Measurements from ENCODE around the gene TERT. TPM values are rescaled to one million over a fixed set of nuclear protein-coding genes. Genes with fewer than 3 reads are reported as not detected.
"Not testable (repeated sequence)": the region's sequence is repeated elsewhere in the genome, so short reads cannot be mapped to it uniquely, and the experiment has no call there.

TERT gene
- total RNA-seq, 1 experiment from 2014 or later = 6.1 TPM

GRCh38 chr5:1230551-1230950, 64.3 kb downstream of the TERT start:
- Mint-ChIP-seq H3K36me3 (ENCODE audit: insufficient read depth, unreplicated experiment) (peaks cover 4% of the 10 kb centered on the region), H3K4me1 (ENCODE audit: low read depth, unreplicated experiment) (no peaks in the 10 kb centered on the region), H3K27ac (ENCODE audit: unreplicated experiment) (no peak overlapping the region), H3K4me3 (ENCODE audit: unreplicated experiment) (no peak overlapping the region), H3K27me3 (ENCODE audit: insufficient read depth, unreplicated experiment) (peaks cover 7% of the 10 kb centered on the region), H3K9me3 (ENCODE audit: unreplicated experiment) (peaks cover under 1% of the 10 kb centered on the region)
- no TSS peak for BruUV-seq (replicated peaks)
- no peak for DNase-seq
- H3K9me3 ChIP-seq = 0 out of 2 replicates have a peak, but pooled peaks cover under 1% of the 10 kb centered on the region
- H3K4me3 ChIP-seq (ENCODE audit: low read depth, low read length) = no peak overlapping the region
- TF ChIP-seq CTCF (IDR thresholded peaks at IDR 0.05; ENCODE audit: insufficient read depth in 1 of 2, low read depth in 1 of 2, low read length in 1 of 2, severe bottlenecking in 1 of 2, unreplicated experiment in 1 of 2) = no peak
- H3K27me3 ChIP-seq (replicated peaks; ENCODE audit: control insufficient read depth, insufficient read depth, low read length) = no peaks in the 10 kb centered on the region; the same call in 1 of the 2 replicates
- POLR2A ChIA-PET = no interaction called here
- CTCF ChIA-PET = interaction anchor here (0.9 kb wide), 1 partner anchor 22 kb away, joined by 3 read pairs; no protein-coding TSS in a partner anchor
- intact Hi-C loops (cut with micrococcal nuclease; ENCODE audit: unreplicated experiment) = no loop called here
- H3K4me1 ChIP-seq = no peaks in the 10 kb centered on the region
- H3K36me3 ChIP-seq (ENCODE audit: control insufficient read depth, insufficient read depth, low read length) = no peaks in the 10 kb centered on the region

GRCh38 chr5:1229822-1230221, 65.0 kb downstream of the TERT start:
- no peak overlapping the region for H3K27ac Mint-ChIP-seq (ENCODE audit: unreplicated experiment)
- no peaks in the 10 kb centered on the region for H3K4me1 ChIP-seq
- intact Hi-C loops (cut with micrococcal nuclease; ENCODE audit: unreplicated experiment) = no loop called here
- H3K9me3 ChIP-seq = no peaks in the 10 kb centered on the region
- DNase-seq = no peak
- no peaks in the 10 kb centered on the region for H3K4me1 Mint-ChIP-seq (ENCODE audit: low read depth, unreplicated experiment)
- ChIA-PET POLR2A (no interaction called here), CTCF (no interaction called here)
- no peaks in the 10 kb centered on the region for H3K36me3 ChIP-seq (ENCODE audit: control insufficient read depth, insufficient read depth, low read length)
- no peak for TF ChIP-seq CTCF (IDR thresholded peaks at IDR 0.05; ENCODE audit: insufficient read depth in 1 of 2, low read depth in 1 of 2, low read length in 1 of 2, severe bottlenecking in 1 of 2, unreplicated experiment in 1 of 2)
- no peak overlapping the region for H3K4me3 ChIP-seq (ENCODE audit: low read depth, low read length)
- H3K27me3 Mint-ChIP-seq (ENCODE audit: insufficient read depth, unreplicated experiment) = peaks cover 7% of the 10 kb centered on the region
- BruUV-seq (replicated peaks) = no TSS peak
- H3K4me3 Mint-ChIP-seq (ENCODE audit: unreplicated experiment) = no peak overlapping the region
- no peaks in the 10 kb centered on the region; the same call in 1 of the 2 replicates for H3K27me3 ChIP-seq (replicated peaks; ENCODE audit: control insufficient read depth, insufficient read depth, low read length)
- H3K36me3 Mint-ChIP-seq (ENCODE audit: insufficient read depth, unreplicated experiment) = peaks cover 4% of the 10 kb centered on the region
- no peaks in the 10 kb centered on the region for H3K9me3 Mint-ChIP-seq (ENCODE audit: unreplicated experiment)

- H3K9me3 Mint-ChIP-seq (ENCODE audit: unreplicated experiment); DNase-seq; H3K9me3 ChIP-seq; H3K27me3 Mint-ChIP-seq (ENCODE audit: insufficient read depth, unreplicated experiment); CTCF ChIA-PET; H3K4me3 Mint-ChIP-seq (ENCODE audit: unreplicated experiment); H3K4me3 ChIP-seq (ENCODE audit: low read depth, low read length); BruUV-seq (replicated peaks); H3K4me1 Mint-ChIP-seq (ENCODE audit: low read depth, unreplicated experiment); H3K36me3 ChIP-seq (ENCODE audit: control insufficient read depth, insufficient read depth, low read length); H3K27ac Mint-ChIP-seq (ENCODE audit: unreplicated experiment); intact Hi-C loops (cut with micrococcal nuclease; ENCODE audit: unreplicated experiment); H3K36me3 Mint-ChIP-seq (ENCODE audit: insufficient read depth, unreplicated experiment); POLR2A ChIA-PET; H3K4me1 ChIP-seq; H3K27me3 ChIP-seq (replicated peaks; ENCODE audit: control insufficient read depth, insufficient read depth, low read length): not testable (repeated sequence)
Measured at GRCh38 chr5:1229023-1229422, 65.8 kb downstream of the TERT start.

- DNase-seq = no peak
- Histone ChIP-seq H3K4me1 (no peaks in the 10 kb centered on the region), H3K27me3 (replicated peaks; ENCODE audit: control insufficient read depth, insufficient read depth, low read length) (no peaks in the 10 kb centered on the region; the same call in 1 of the 2 replicates), H3K36me3 (ENCODE audit: control insufficient read depth, insufficient read depth, low read length) (no peaks in the 10 kb centered on the region), H3K9me3 (no peaks in the 10 kb centered on the region), H3K4me3 (ENCODE audit: low read depth, low read length) (no peak overlapping the region)
- POLR2A ChIA-PET = no interaction called here
- BruUV-seq (replicated peaks) = no TSS peak
- no peak overlapping the region for H3K4me3 Mint-ChIP-seq (ENCODE audit: unreplicated experiment)
- TF ChIP-seq CTCF (IDR thresholded peaks at IDR 0.05; ENCODE audit: insufficient read depth in 1 of 2, low read depth in 1 of 2, low read length in 1 of 2, severe bottlenecking in 1 of 2, unreplicated experiment in 1 of 2) = no peak
- peaks cover 4% of the 10 kb centered on the region for H3K36me3 Mint-ChIP-seq (ENCODE audit: insufficient read depth, unreplicated experiment)
- H3K27me3 Mint-ChIP-seq (ENCODE audit: insufficient read depth, unreplicated experiment) = peaks cover 7% of the 10 kb centered on the region
- intact Hi-C loops (cut with micrococcal nuclease; ENCODE audit: unreplicated experiment) = no loop called here
- no peaks in the 10 kb centered on the region for H3K4me1 Mint-ChIP-seq (ENCODE audit: low read depth, unreplicated experiment)
- H3K27ac Mint-ChIP-seq (ENCODE audit: unreplicated experiment) = no peak overlapping the region
- CTCF ChIA-PET = no interaction called here
- no peaks in the 10 kb centered on the region for H3K9me3 Mint-ChIP-seq (ENCODE audit: unreplicated experiment)
Measured at GRCh38 chr5:1228120-1228519, 66.7 kb downstream of the TERT start.

Data from Caco-2 (cell line).